GM13976 (cell line): ENCODE measurements around the gene ALDH1L1.

Experiments
- DNase-seq: peaks from one replicate; pipeline ENCODE4 v3.0.0; 2012; ENCODE audit warnings: low spot score
- CTCF ChIP-seq: IDR thresholded peaks from 2 replicates; pipeline ENCODE4 v1.5.1; 2012; ENCODE audit warnings: borderline replicate concordance, mild to moderate bottlenecking; ENCODE audit not compliant: insufficient read depth; ENCODE audit errors: extremely low read depth, missing control alignments, control extremely low read depth
- in situ Hi-C: fragments of 300-500 bp; cut with MboI; formaldehyde crosslinking; loops from one replicate; pipeline ENCODE4 v1.12.0; 2022; ENCODE audit warnings: low sequenced_read_pairs, mixed read lengths, inconsistent platforms; ENCODE audit not compliant: unreplicated experiment

Gene ALDH1L1

GRCh38 chr3:126211569-126211968, 31.2 kb upstream of the ALDH1L1 start:
- in situ Hi-C loops = no loop called here
- TF ChIP-seq CTCF = no peak
- no peak for DNase-seq

GRCh38 chr3:126210606-126211005, 30.2 kb upstream of the ALDH1L1 start:
- in situ Hi-C loops = no loop called here
- no peak for DNase-seq
- TF ChIP-seq CTCF = no peak

GRCh38 chr3:126209741-126210140, 29.4 kb upstream of the ALDH1L1 start:
- DNase-seq = no peak
- in situ Hi-C loops = no loop called here
- no peak for TF ChIP-seq CTCF

- in situ Hi-C loops = no loop called here
- no peak for TF ChIP-seq CTCF
- no peak for DNase-seq
These were observed 28.3 kb upstream of the ALDH1L1 start for GRCh38 chr3:126208606-126209256.

- TF ChIP-seq CTCF = no peak
- in situ Hi-C loops = no loop called here
- DNase-seq = no peak
These were observed 27.8 kb upstream of the ALDH1L1 start for GRCh38 chr3:126208182-126208581.

GRCh38 chr3:126207166-126207565, 26.8 kb upstream of the ALDH1L1 start:
- no peak for TF ChIP-seq CTCF
- no peak for DNase-seq
- in situ Hi-C loops = no loop called here
